HTERT RPE-1 (cell line): ENCODE measurements around the gene KDM4E.
"Not testable (repeated sequence)": the region's sequence is repeated elsewhere in the genome, so short reads cannot be mapped to it uniquely, and the experiment has no call there.

ENCODE experiments used
- in situ Hi-C: fragments of 300-500 bp; cut with MboI; formaldehyde crosslinking; loops from 4 replicates; pipeline ENCODE4 v1.14.3; 2020; ENCODE audit warnings: low sequenced_read_pairs

Gene KDM4E

GRCh38 chr11:95049122-95049521 lies 24.1 kb downstream of the KDM4E start, which contains the start of gene KDM4F:
TSS of gene KDM4F (plus strand) at chr11:95049422.
- in situ Hi-C loops: not testable (repeated sequence)

- in situ Hi-C loops: no loop called here
Measured at GRCh38 chr11:95050595-95051202, 25.6 kb downstream of the KDM4E start.

GRCh38 chr11:95054356-95054755 lies 29.3 kb downstream of the KDM4E start:
- in situ Hi-C loops: no loop called here

- in situ Hi-C loops: no loop called here
Measured at GRCh38 chr11:95055283-95055897, 30.3 kb downstream of the KDM4E start.

GRCh38 chr11:95057959-95058358 lies 32.9 kb downstream of the KDM4E start:
- in situ Hi-C loops: no loop called here

- in situ Hi-C loops: no loop called here
Measured at GRCh38 chr11:95058621-95059020, 33.6 kb downstream of the KDM4E start.

GRCh38 chr11:95059046-95059445 lies 34.0 kb downstream of the KDM4E start:
- in situ Hi-C loops: no loop called here

GRCh38 chr11:95065336-95065735 lies 40.3 kb downstream of the KDM4E start:
- in situ Hi-C loops: no loop called here

- in situ Hi-C loops: no loop called here
Measured at GRCh38 chr11:95066716-95067038, 41.6 kb downstream of the KDM4E start, which contains the start of gene SRSF8. TSS of gene SRSF8 (plus strand) at chr11:95066919. CDS start at chr11:95067227, 308 bp downstream.

- in situ Hi-C loops: no loop called here
Measured at GRCh38 chr11:95067039-95067840, 42.2 kb downstream of the KDM4E start.

GRCh38 chr11:95067841-95068219 lies 42.8 kb downstream of the KDM4E start:
- in situ Hi-C loops: no loop called here

- in situ Hi-C loops: no loop called here
Measured at GRCh38 chr11:95068549-95068948, 43.5 kb downstream of the KDM4E start.

- in situ Hi-C loops: no loop called here
Measured at GRCh38 chr11:95070471-95070870, 45.4 kb downstream of the KDM4E start.

- in situ Hi-C loops: no loop called here
Measured at GRCh38 chr11:95072948-95073347, 47.9 kb downstream of the KDM4E start.

- in situ Hi-C loops: no loop called here
Measured at GRCh38 chr11:95074792-95075563, 49.9 kb downstream of the KDM4E start.

GRCh38 chr11:95076416-95076815 lies 51.4 kb downstream of the KDM4E start:
- in situ Hi-C loops: no loop called here

- in situ Hi-C loops: no loop called here
Measured at GRCh38 chr11:95076981-95077380, 51.9 kb downstream of the KDM4E start.
